ENCODE results near the gene WLS.

DNA sequence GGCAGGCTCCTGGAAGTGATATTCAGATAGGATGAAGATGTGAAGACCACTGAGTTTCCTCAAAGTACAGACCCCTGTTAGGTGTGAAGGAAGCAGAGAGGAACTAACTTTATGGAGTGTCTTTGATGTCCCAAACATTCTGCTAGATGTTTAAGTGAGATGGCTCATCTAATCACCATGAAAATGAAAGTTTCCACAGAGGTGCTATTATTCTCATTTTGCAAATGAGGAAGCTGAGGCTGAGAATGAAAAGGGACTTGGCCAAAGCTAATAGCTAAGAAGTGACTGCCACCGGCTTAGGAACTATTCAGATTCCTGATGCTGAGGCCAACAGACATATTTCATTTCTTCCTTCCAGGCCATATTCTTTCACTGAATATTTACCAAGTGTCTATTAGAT is 45.9 kb upstream of the WLS start:
- TF ChIP-seq, protein P1, sequence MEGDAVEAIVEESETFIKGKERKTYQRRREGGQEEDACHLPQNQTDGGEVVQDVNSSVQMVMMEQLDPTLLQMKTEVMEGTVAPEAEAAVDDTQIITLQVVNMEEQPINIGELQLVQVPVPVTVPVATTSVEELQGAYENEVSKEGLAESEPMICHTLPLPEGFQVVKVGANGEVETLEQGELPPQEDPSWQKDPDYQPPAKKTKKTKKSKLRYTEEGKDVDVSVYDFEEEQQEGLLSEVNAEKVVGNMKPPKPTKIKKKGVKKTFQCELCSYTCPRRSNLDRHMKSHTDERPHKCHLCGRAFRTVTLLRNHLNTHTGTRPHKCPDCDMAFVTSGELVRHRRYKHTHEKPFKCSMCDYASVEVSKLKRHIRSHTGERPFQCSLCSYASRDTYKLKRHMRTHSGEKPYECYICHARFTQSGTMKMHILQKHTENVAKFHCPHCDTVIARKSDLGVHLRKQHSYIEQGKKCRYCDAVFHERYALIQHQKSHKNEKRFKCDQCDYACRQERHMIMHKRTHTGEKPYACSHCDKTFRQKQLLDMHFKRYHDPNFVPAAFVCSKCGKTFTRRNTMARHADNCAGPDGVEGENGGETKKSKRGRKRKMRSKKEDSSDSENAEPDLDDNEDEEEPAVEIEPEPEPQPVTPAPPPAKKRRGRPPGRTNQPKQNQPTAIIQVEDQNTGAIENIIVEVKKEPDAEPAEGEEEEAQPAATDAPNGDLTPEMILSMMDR (IDR thresholded peaks at IDR 0.05), result no peak
- no peak for TF ChIP-seq ZFX (IDR thresholded peaks at IDR 0.05; ENCODE audit: borderline replicate concordance)

Data from 22Rv1 (cell line).